RWPE2 (cell line): ENCODE data around the gene GNRHR.

Experiments
- ATAC-seq: fragments of 200-7000 bp; cut with Tn5 transposase; 3 replicates; pipeline ENCODE4 v1.9.1; 2021; ENCODE audit warnings: low read depth
- DNase-seq: peaks from one replicate; pipeline ENCODE4 v3.0.0-alpha.2; 2020; ENCODE audit warnings: low spot score
- H3K27ac ChIP-seq: fragments of 450-650 bp; 2 replicates; pipeline ENCODE4 v1.5.1; 2017; ENCODE audit warnings: mild to moderate bottlenecking; ENCODE audit not compliant: poor library complexity, severe bottlenecking
- H3K27me3 ChIP-seq: fragments of 250-450 bp; sonication (Bioruptor Pico); 2 replicates; pipeline ENCODE4 v1.5.1; 2021; ENCODE audit warnings: mild to moderate bottlenecking, moderate library complexity; ENCODE audit not compliant: insufficient read depth, poor library complexity, severe bottlenecking
- H3K36me3 ChIP-seq: fragments of 250-450 bp; sonication (Bioruptor Pico); 2 replicates; pipeline ENCODE4 v1.5.1; 2020; ENCODE audit warnings: low read depth, mild to moderate bottlenecking, moderate library complexity
- H3K4me1 ChIP-seq: fragments of 250-450 bp; sonication (Bioruptor Pico); 2 replicates; pipeline ENCODE4 v1.5.1; 2021; ENCODE audit warnings: mild to moderate bottlenecking, moderate library complexity; ENCODE audit not compliant: insufficient read depth, poor library complexity, severe bottlenecking
- H3K4me3 ChIP-seq: fragments of 250-450 bp; sonication (Bioruptor Pico); 2 replicates; pipeline ENCODE4 v1.5.1; 2021; ENCODE audit warnings: mild to moderate bottlenecking, moderate library complexity; ENCODE audit not compliant: severe bottlenecking
- H3K9me3 ChIP-seq: fragments of 250-450 bp; sonication (Bioruptor Pico); 2 replicates; pipeline ENCODE4 v1.5.1; 2021; ENCODE audit warnings: mild to moderate bottlenecking, moderate library complexity; ENCODE audit not compliant: severe bottlenecking
- CTCF ChIP-seq: fragments of 450-650 bp; IDR thresholded peaks from one replicate; pipeline ENCODE4 v1.5.1; 2017; ENCODE audit warnings: mild to moderate bottlenecking, moderate library complexity; ENCODE audit not compliant: poor library complexity, severe bottlenecking

Gene GNRHR

GRCh38 chr4:67702166-67702565 is 52.0 kb downstream of the GNRHR start:
- no peak for DNase-seq
- Histone ChIP-seq H3K4me3 (peak overlapping the region; percentile 71), H3K4me1 (peaks cover 20% of the 10 kb centered on the region), H3K9me3 (peaks cover 5% of the 10 kb centered on the region), H3K27ac (peak overlapping the region; percentile 72), H3K27me3 (no peaks in the 10 kb centered on the region), H3K36me3 (peaks cover 37% of the 10 kb centered on the region)
- ATAC-seq: no peak
- no peak for TF ChIP-seq CTCF

GRCh38 chr4:67701517-67701850 is 52.7 kb downstream of the GNRHR start:
- TF ChIP-seq CTCF: no peak
- H3K9me3 ChIP-seq: peaks cover under 1% of the 10 kb centered on the region
- ATAC-seq (no peak), DNase-seq (no peak)
- H3K27ac ChIP-seq: peak overlapping the region; percentile 72
- H3K36me3 ChIP-seq: peaks cover 36% of the 10 kb centered on the region
- no peaks in the 10 kb centered on the region for H3K27me3 ChIP-seq
- peak overlapping the region; percentile 71 for H3K4me3 ChIP-seq
- H3K4me1 ChIP-seq: peaks cover 20% of the 10 kb centered on the region

GRCh38 chr4:67700738-67701516 is 53.3 kb downstream of the GNRHR start, which contains the start of gene UBA6:
UBA6 (minus strand) TSS chr4:67701155; CDS start chr4:67701119, 36 bp downstream.
- H3K36me3 ChIP-seq: peaks cover 36% of the 10 kb centered on the region
- peaks cover 20% of the 10 kb centered on the region for H3K4me1 ChIP-seq
- H3K9me3 ChIP-seq: no peaks in the 10 kb centered on the region
- peak; percentile 52 for TF ChIP-seq CTCF
- peak within 1 kb of the TSS; percentile 71 for H3K4me3 ChIP-seq
- H3K27me3 ChIP-seq: no peaks in the 10 kb centered on the region
- DNase-seq (peak; percentile 97), ATAC-seq (peak; percentile 96)
- H3K27ac ChIP-seq: peak within 1 kb of the TSS; percentile 72

GRCh38 chr4:67700116-67700737 is 54.0 kb downstream of the GNRHR start:
- H3K4me1 ChIP-seq: peaks cover 20% of the 10 kb centered on the region
- peak overlapping the region; percentile 72 for H3K27ac ChIP-seq
- H3K27me3 ChIP-seq: no peaks in the 10 kb centered on the region
- H3K4me3 ChIP-seq: peak overlapping the region; percentile 71
- DNase-seq: no peak
- peaks cover 41% of the 10 kb centered on the region for H3K36me3 ChIP-seq
- TF ChIP-seq CTCF: no peak
- H3K9me3 ChIP-seq: no peaks in the 10 kb centered on the region
- ATAC-seq: peak; percentile 23

- Histone ChIP-seq H3K9me3 (no peaks in the 10 kb centered on the region), H3K4me3 (peak overlapping the region; percentile 71), H3K4me1 (peaks cover 20% of the 10 kb centered on the region), H3K36me3 (peaks cover 46% of the 10 kb centered on the region), H3K27me3 (no peaks in the 10 kb centered on the region), H3K27ac (peak overlapping the region; percentile 72)
- no peak for TF ChIP-seq CTCF
- ATAC-seq (no peak), DNase-seq (no peak)
These were observed 54.6 kb downstream of the GNRHR start for GRCh38 chr4:67699603-67700002.
